ENCODE data around the gene RB1.

Gene RB1

DNA sequence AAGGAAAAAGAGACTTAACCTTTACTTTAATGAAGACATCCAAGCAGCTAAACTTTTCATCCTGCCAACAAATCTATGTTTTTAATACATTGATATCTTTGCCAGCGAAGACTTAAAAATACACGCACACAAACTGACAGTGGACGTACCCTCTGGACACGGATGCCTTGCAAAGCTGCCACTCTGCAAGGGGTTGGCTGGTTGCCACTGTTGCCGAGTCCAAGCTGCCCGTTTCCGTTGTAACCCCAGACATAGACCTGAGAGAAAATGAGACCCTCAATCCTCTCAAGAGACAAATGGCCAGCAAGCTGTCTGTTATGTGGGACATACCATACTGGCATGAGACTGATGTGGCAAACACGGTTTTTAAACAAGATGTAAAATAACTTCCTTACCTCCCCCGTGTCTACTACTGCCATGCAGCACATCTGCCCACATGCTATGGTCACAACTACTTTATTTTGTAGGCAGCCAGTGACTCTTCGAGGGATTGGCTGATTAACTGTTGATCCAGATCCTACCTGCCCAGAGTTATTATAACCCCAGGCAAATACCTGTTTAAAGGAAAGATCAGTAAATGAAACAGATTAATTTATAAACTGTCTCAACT lies 208.2 kb downstream of the RB1 start:
- H3K27me3 ChIP-seq (ENCODE audit: control insufficient read depth, insufficient read depth, low read length) = no peaks in the 10 kb centered on the region
- no peaks in the 10 kb centered on the region for H3K4me1 ChIP-seq (ENCODE audit: control insufficient read depth, insufficient read depth, low read length)
- H3K9ac ChIP-seq (ENCODE audit: low read length) = no peak overlapping the region
- H3K27ac ChIP-seq (ENCODE audit: low read depth, low read length) = no peak overlapping the region
- H3K36me3 ChIP-seq (ENCODE audit: control insufficient read depth, insufficient read depth, low read length) = peaks cover 5% of the 10 kb centered on the region
- H3K4me3 ChIP-seq (ENCODE audit: low read length) = no peak overlapping the region

DNA sequence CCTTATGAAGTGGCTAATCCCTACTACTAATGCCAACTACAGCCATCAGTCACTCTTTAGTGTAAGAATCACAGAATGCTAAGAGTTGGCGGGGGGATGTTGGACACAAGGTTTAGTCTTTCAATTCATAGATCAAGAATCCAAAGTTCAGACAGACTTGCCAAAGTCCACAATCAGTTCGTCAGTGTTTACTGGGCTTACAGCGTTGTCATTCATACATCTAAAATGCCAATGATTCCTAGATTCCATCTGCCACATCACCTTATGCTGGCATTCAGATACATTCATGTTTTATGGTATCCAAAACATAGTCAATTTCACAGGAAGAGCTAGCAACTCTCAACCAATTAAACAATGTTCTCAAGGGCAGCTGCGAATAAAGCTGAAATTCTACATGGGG lies 211.2 kb downstream of the RB1 start:
- peaks cover 5% of the 10 kb centered on the region for H3K36me3 ChIP-seq (ENCODE audit: control insufficient read depth, insufficient read depth, low read length)
- no peak overlapping the region for H3K9ac ChIP-seq (ENCODE audit: low read length)
- H3K27ac ChIP-seq (ENCODE audit: low read depth, low read length) = no peak overlapping the region
- no peaks in the 10 kb centered on the region for H3K4me1 ChIP-seq (ENCODE audit: control insufficient read depth, insufficient read depth, low read length)
- H3K4me3 ChIP-seq (ENCODE audit: low read length) = no peak overlapping the region
- no peaks in the 10 kb centered on the region for H3K27me3 ChIP-seq (ENCODE audit: control insufficient read depth, insufficient read depth, low read length)

DNA sequence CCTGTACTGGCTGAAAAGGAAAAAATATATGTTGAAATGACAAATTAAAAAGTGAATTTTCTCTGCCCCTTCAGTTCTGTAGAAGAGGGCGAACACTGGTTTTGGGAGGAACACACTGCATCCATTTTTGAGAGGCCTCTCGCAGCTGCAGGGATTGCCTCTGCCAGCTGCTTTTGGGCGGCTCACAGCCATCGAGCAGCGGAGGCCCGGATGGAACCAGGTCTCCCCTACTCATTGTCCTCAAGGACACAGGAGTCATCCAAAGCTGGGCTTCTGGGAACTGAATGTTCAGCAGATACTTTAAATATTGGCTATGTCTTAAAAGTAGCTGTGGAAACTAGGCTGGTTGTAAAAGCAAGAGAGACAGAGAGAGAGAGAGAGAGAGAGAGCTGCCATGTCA lies 212.2 kb downstream of the RB1 start:
- no peak overlapping the region for H3K9ac ChIP-seq (ENCODE audit: low read length)
- H3K27me3 ChIP-seq (ENCODE audit: control insufficient read depth, insufficient read depth, low read length) = no peaks in the 10 kb centered on the region
- H3K4me3 ChIP-seq (ENCODE audit: low read length) = no peak overlapping the region
- H3K4me1 ChIP-seq (ENCODE audit: control insufficient read depth, insufficient read depth, low read length) = no peaks in the 10 kb centered on the region
- no peak overlapping the region for H3K27ac ChIP-seq (ENCODE audit: low read depth, low read length)
- H3K36me3 ChIP-seq (ENCODE audit: control insufficient read depth, insufficient read depth, low read length) = peaks cover 5% of the 10 kb centered on the region

DNA sequence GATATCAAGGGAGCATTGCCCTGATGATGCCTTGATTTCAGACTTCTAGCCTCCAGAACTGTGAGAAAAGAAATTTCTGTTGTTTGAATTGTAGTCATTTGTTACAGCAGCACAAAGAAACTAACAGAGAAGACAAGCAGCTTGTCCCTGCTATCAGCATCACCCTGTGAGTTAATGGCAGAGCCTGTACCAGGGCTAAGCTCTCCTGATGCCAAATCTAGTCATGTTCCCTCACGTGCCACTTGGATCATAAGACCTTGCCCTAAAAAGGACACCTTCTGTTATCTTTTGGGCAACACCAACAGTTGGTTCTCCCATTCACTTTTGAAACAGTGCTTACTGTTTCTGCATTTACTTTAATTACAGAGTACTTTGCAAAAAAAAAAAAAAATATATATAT lies 214.5 kb downstream of the RB1 start:
- Histone ChIP-seq H3K36me3 (ENCODE audit: control insufficient read depth, insufficient read depth, low read length) (no peaks in the 10 kb centered on the region), H3K4me1 (ENCODE audit: control insufficient read depth, insufficient read depth, low read length) (no peaks in the 10 kb centered on the region), H3K27ac (ENCODE audit: low read depth, low read length) (no peak overlapping the region), H3K27me3 (ENCODE audit: control insufficient read depth, insufficient read depth, low read length) (no peaks in the 10 kb centered on the region), H3K4me3 (ENCODE audit: low read length) (no peak overlapping the region), H3K9ac (ENCODE audit: low read length) (no peak overlapping the region)

DNA sequence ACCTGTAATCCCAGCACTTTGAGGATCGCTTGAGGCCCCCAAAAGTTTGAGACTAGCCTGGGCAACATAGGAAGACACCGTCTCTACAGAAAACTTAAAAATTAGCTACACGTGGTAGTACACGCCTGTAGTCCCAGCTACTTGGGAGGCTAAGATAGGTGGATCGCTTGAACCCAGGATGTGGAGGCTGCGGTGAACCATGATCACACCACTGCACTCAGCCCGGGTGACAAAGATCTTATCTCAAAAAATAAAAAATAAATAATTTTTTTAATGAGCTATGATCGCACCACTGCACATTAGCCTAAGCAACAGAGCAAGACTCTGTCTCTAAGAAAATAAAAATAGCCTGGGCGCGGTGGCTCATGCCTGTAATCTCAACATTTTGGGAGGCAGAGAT lies 222.7 kb downstream of the RB1 start:
- Histone ChIP-seq H3K36me3 (ENCODE audit: control insufficient read depth, insufficient read depth, low read length) (no peaks in the 10 kb centered on the region), H3K4me3 (ENCODE audit: low read length) (no peak overlapping the region), H3K9ac (ENCODE audit: low read length) (no peak overlapping the region), H3K4me1 (ENCODE audit: control insufficient read depth, insufficient read depth, low read length) (peaks cover under 1% of the 10 kb centered on the region), H3K27ac (ENCODE audit: low read depth, low read length) (no peak overlapping the region), H3K27me3 (ENCODE audit: control insufficient read depth, insufficient read depth, low read length) (no peaks in the 10 kb centered on the region)

DNA sequence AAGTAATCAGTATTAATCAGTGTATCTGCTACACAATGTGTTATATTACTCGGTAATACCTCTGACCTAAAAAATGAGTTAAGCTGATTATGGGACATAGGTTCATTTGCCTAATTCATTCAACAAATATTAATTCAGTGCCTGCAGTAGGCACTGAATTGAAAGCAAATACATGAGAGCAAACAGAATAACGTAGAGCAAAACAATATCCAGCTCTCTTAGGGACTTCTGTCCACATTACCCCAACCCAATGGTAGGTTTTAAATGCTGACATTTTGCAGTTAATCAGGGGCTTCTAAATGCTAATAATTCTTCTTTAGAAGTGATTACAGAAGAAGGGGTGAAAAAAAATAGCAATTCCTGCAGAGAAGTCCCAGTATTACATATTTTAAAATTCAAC lies 224.4 kb downstream of the RB1 start:
- no peak overlapping the region for H3K4me3 ChIP-seq (ENCODE audit: low read length)
- H3K27ac ChIP-seq (ENCODE audit: low read depth, low read length) = no peak overlapping the region
- H3K36me3 ChIP-seq (ENCODE audit: control insufficient read depth, insufficient read depth, low read length) = no peaks in the 10 kb centered on the region
- peaks cover 5% of the 10 kb centered on the region for H3K4me1 ChIP-seq (ENCODE audit: control insufficient read depth, insufficient read depth, low read length)
- H3K27me3 ChIP-seq (ENCODE audit: control insufficient read depth, insufficient read depth, low read length) = no peaks in the 10 kb centered on the region
- no peak overlapping the region for H3K9ac ChIP-seq (ENCODE audit: low read length)

DNA sequence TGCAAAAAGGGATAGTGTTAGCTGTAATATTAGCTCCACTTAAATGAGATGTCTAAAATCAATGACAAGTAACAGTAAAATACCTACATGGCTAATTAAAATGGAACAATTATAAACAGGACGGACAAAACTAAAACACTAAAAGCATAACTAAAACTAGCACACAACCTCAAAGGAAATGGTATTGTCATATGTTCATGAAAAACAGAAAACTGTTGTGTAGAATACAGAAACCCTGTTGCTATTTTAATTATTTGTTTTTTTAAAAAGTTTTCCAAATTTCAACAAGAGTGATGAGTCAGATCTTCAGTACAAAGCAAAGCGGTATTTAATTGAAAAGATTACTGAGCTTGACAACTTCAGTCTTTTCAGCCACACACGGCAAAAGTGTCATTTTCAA lies 225.2 kb downstream of the RB1 start:
- no peaks in the 10 kb centered on the region for H3K36me3 ChIP-seq (ENCODE audit: control insufficient read depth, insufficient read depth, low read length)
- no peak overlapping the region for H3K9ac ChIP-seq (ENCODE audit: low read length)
- peaks cover 5% of the 10 kb centered on the region for H3K4me1 ChIP-seq (ENCODE audit: control insufficient read depth, insufficient read depth, low read length)
- no peak overlapping the region for H3K4me3 ChIP-seq (ENCODE audit: low read length)
- no peaks in the 10 kb centered on the region for H3K27me3 ChIP-seq (ENCODE audit: control insufficient read depth, insufficient read depth, low read length)
- H3K27ac ChIP-seq (ENCODE audit: low read depth, low read length) = no peak overlapping the region

DNA sequence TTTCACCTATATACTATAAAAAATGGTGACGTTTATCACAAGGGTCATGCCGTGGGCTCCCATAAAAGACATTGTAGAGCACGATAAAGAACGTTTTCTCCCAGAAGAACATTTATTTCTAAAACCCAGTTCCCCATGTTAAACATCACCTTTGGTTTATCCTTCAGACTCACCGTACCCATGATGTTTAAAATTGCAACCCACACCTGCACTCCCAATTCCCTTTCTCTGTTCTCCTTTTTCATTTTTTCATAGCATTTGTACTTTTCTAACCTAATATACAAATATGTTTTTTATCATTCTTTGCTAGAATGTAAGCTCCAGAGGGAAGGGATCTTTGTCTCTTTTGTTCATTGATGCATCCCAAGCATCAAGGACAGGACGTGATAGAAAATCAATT lies 227.3 kb downstream of the RB1 start:
- Histone ChIP-seq H3K4me1 (ENCODE audit: control insufficient read depth, insufficient read depth, low read length) (peaks cover 5% of the 10 kb centered on the region), H3K9ac (ENCODE audit: low read length) (no peak overlapping the region), H3K36me3 (ENCODE audit: control insufficient read depth, insufficient read depth, low read length) (no peaks in the 10 kb centered on the region), H3K27me3 (ENCODE audit: control insufficient read depth, insufficient read depth, low read length) (no peaks in the 10 kb centered on the region), H3K27ac (ENCODE audit: low read depth, low read length) (no peak overlapping the region), H3K4me3 (ENCODE audit: low read length) (no peak overlapping the region)
